ENCODE data around the gene GM2A. TPM values are rescaled to one million over a fixed set of nuclear protein-coding genes. Genes with fewer than 3 reads are reported as not detected.
"Not testable (repeated sequence)": the region's sequence is repeated elsewhere in the genome, so short reads cannot be mapped to it uniquely, and the experiment has no call there.

GM2A gene
- total RNA-seq, 1 experiment from 2014 or later, result 18.3 TPM

DNA sequence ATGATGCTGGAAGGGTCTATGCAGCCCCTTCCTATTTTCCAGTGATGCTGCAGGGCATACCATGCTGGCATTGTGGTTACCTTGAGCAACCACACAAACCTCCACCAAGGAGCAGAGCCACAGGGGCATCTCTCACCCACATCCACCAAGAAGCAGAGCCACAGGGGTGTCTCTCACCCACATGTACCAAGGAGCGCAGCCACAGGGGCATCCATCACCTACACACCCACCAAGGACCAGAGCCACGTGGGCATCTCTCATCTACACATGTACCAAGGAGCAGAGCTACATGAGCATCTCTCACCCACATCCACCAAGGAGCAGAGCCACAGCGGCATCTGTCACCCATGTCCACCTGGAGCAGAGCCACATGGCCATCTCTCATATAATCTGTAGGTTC is 8.8 kb upstream of the GM2A start:
- in situ Hi-C loops (cut with HindIII; ENCODE audit: low pct_unique_long_range_greater_than_20kb, low sequenced_read_pairs), result no loop called here
- DNase-seq (ENCODE audit: low read depth), result no peak

DNA sequence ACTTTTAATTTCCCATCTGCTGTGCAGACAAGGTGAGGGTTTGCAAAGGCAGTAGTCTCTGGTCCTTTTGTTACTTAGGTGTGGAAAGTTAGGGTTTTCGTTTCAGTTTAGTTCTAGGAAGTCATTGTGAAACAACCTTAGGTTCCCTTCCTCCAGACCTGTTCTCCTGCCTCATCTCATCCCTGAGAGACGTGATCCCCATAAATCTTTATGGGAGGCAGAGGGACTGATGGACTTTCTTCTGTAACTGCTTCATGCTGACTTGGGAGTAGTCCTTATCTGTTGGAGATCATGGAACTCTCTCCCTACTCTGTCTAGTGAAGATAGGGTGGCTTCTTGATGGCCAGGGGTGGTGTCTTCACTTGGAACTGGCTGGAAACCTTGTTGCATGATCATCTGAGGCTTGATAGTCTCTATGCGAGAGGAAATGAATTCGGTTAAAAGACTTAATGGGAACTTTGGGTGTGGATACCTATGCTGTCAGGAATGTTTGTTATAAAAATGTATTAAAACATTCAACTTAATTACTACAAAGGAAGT is 7.2 kb upstream of the GM2A start:
- in situ Hi-C loops (cut with HindIII; ENCODE audit: low pct_unique_long_range_greater_than_20kb, low sequenced_read_pairs), result no loop called here
- DNase-seq (ENCODE audit: low read depth), result no peak

DNA sequence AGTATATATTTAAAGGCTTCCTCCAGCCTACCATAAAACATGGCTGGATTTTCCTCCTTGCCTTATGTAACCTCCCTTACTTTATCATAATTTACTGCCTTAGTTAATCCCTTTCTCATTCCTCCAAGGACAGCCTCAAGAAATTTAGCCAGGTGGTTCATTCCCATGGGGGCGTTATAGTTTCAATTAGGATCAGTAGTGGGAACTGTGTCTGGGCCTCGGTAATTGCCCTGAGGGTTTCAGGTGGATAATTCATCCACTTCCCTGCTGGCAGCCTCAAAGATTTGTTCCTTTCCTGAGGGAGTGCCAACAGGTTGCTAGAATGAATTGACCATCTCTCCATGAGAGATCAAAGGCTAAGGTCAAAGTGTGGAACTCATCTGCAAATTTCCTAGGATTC is 4.3 kb upstream of the GM2A start:
- DNase-seq (ENCODE audit: low read depth), result no peak
- in situ Hi-C loops (cut with HindIII; ENCODE audit: low pct_unique_long_range_greater_than_20kb, low sequenced_read_pairs), result no loop called here

DNA sequence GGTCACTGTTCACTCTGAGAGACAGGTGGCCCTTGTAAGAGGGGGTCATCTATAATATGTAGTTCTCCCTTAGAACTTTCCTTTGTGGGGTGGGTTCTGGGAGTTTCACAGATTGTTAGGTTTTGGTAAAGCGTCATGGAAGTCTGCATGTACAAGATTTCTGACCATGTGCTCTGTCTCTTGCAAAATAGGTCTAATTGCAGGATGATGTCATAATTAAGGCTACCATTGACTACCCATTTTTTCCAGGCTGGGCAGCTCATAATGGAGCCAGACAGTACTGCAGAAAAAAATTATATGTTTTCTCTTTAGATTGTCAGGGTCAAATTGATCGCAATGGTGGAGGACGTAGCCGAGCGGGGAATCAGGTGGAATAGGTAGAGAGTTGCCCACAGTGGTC is 3.7 kb upstream of the GM2A start:
- in situ Hi-C loops (cut with HindIII; ENCODE audit: low pct_unique_long_range_greater_than_20kb, low sequenced_read_pairs), result no loop called here
- DNase-seq (ENCODE audit: low read depth), result no peak

DNA sequence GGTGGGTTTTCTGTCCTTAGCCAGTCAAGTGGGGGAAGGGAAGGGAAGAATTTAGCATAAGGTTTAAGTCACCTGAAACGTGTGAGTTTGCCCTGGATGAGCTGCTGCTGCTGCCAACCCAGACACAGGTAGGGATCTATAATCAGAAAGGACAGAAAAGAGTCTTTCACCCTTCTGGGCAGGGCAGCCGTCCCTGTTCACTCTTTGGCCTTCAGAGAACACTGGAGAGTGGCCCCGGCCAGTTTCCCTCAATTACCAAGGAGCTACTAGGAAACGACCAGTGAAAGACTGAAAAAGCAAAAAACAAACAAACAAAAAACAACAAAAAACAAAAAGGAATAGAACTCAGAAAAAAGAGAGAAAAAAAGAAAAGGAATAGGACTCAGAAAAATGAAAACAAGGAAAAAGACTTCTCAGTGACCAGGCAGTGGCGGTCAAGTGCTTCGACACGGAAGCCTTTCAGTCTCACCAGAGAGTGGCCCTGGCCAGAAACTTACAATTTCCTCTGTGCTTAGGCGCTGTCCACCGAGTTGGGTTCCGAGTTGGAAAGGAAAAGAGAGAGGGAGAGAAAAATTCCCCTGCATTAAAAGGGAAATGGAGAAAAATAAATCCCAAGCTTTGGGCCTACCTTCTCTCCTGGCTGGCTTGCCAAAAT is 2.5 kb upstream of the GM2A start:
- in situ Hi-C loops (cut with HindIII; ENCODE audit: low pct_unique_long_range_greater_than_20kb, low sequenced_read_pairs), result no loop called here
- no peak for DNase-seq (ENCODE audit: low read depth)

DNA sequence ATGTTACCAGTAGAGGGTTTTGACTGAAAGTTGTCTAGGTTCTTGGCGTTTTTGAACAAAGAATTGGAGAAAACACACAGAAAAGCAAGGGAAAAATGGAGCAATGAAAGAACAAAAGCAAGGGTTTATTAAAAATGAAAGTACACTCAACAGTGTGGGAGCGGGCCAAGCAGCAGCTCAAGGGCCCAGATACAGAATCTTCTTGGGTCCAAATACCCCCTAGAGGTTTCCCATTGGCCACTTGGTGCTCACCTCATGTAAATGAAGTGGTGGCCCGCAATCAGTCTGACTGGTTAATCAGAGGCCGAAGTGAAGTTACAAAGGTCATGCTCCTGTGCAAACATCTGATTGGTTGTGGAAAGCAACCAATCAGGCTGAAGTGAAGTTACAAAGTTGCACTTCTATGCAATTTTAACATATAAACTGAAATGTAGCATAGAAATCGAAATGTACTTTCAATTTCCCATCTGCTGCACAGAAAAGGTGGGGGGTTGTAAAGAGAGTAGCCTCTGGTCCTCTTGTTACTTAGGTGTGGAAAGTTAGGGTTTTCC is 1.9 kb upstream of the GM2A start:
- DNase-seq (ENCODE audit: low read depth), result no peak
- in situ Hi-C loops (cut with HindIII; ENCODE audit: low pct_unique_long_range_greater_than_20kb, low sequenced_read_pairs), result no loop called here

DNA sequence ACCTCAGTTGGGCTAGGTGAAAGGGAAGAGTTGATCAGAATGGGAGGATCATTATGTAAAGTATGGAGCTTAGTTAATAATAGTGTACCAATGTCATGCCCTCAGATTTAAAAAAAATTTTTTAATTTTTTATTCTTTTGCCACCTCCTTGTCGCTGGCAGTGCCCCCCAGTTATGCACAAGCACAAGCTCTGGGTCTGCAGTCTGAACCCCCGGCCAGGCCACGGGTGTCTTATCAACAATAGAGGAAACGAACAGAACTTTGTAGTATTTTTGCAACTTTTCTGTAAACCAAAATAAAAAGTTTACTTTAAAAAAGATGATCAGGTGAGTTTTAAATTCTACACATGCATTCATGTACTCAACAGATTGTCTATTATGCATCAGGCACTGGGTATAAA is 1.4 kb upstream of the GM2A start:
- no peak for DNase-seq (ENCODE audit: low read depth)
- in situ Hi-C loops (cut with HindIII; ENCODE audit: low pct_unique_long_range_greater_than_20kb, low sequenced_read_pairs), result no loop called here

DNA sequence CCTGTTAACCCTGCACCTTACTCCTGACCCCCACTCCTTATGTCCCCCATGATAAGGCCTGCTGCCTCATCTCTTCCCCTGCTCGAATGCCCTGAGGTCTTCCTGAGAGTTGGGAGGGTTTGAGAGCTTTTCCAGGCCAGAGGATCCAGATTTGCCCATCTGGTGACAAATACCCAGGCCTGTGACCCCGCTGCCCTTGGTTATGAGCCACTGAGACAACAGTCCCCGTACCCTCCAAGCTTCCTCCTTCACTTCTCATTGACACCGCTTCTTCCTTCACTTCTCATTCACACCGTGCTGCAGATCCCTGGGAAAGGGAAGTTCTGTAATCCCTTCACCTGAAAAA is 593 bp downstream of the GM2A start:
- DNase-seq (ENCODE audit: low read depth), result no peak
- in situ Hi-C loops (cut with HindIII; ENCODE audit: low pct_unique_long_range_greater_than_20kb, low sequenced_read_pairs), result no loop called here

DNA sequence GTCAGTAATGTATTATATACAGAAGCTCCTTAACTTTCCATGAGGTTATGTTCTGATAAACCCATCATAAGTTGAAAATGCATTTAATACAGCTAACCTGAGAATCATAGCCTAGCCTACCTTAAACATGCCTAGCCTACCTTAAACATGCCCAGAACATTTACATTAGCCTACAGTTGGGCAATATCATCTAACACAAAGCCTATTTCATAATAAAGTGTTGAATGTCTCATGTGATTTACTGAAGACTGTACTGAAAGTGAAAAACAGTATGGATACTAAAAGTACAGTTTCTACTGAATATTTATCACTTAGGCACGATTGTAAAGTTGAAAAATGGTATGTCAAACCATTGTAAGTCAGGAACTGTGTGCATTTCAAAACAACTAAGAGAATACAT is 1.6 kb downstream of the GM2A start:
- no peak for DNase-seq (ENCODE audit: low read depth)
- in situ Hi-C loops (cut with HindIII; ENCODE audit: low pct_unique_long_range_greater_than_20kb, low sequenced_read_pairs), result no loop called here

DNA sequence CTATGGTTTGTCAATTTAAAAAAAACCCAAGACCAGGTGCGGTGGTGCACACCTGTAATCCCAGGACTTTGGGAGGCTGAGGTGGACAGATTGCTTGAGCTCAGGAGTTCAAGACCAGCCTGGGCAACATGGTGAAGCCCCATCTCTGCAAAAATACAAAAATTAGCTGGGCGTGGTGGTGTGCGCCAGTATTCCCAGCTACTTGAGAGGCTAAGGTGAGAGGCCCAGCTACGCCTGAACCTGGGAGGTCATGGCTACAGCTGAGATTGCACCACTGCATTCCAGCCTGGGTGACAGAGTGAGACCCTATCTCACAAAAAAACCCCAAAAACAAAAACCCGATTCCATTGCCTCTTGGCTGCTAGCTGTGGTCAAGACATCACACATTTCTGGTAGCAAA is 2.0 kb downstream of the GM2A start:
- DNase-seq (ENCODE audit: low read depth); in situ Hi-C loops (cut with HindIII; ENCODE audit: low pct_unique_long_range_greater_than_20kb, low sequenced_read_pairs): not testable (repeated sequence)

DNA sequence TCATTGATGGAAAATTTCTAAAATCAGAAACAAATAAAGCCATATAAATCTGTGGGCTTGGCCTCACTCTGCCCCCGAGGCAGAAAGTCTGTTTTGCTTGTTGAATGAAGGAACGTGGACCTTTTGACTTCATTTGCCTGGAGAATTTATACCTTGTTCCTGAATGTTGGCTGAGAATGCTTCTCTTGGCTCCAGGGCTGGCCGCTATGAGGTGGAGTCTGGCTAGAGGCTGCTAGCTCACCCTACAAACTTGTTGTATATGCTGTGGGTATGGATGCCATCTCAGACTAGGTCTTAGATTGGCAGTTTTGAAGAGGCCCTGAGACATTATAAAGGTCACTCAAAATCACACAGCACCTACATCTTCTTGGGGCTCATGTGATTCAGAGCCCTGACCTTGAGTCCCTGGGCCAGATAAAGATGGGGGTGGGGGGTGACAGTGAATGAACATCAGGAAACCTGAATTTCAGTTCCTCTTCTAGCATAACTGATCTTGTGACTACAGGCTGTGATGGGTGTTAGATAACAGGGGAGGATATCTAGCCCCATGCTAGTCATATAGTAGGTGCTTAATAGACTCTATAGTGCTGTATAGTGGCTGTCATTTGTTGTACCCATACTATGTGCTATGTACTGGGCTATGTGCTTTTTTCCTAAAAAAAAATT is 2.8 kb downstream of the GM2A start:
- in situ Hi-C loops (cut with HindIII; ENCODE audit: low pct_unique_long_range_greater_than_20kb, low sequenced_read_pairs), result no loop called here
- DNase-seq (ENCODE audit: low read depth), result no peak

DNA sequence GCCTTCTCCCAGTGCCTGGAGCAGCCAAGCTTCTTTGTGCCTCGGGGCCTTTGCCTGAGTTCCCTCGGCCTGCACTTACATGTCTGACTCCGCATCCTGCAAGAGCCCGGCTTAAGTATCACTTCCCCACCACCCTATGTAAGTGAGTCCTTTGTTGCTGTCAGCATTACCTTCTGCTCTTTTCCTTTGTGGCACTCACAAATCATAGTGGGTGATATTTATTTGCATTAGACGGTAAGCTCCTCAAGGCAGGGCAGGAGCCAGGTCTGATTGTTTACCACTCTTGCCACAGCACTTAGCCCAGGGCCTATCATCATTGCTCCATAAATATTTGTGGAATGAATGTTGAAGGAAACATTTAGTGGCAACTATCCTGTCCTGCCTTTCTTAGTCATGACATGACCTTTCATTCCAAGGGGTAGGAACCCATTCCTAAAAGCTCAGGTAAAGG is 4.8 kb downstream of the GM2A start:
- DNase-seq (ENCODE audit: low read depth), result no peak
- in situ Hi-C loops (cut with HindIII; ENCODE audit: low pct_unique_long_range_greater_than_20kb, low sequenced_read_pairs), result no loop called here

DNA sequence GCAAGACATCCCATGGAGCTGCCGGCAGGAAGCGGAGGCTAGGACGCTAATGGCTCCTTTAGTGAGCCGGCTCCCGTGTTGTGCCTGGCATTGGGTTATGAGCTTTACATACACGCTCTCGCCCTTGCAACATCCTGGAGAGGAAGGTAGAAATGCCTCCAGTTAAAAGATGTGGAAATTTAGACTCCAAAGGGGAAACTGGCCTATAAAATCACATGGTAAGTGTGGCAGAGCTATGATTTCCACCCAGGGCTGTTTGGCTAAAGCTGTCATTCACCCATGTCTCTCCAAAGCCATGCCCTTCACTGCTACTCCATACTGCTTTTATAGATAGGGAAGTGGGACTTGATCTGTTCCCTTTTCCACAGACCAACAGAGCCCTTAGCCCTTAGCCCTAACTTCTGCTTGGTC is 5.2 kb downstream of the GM2A start:
- DNase-seq (ENCODE audit: low read depth), result no peak
- in situ Hi-C loops (cut with HindIII; ENCODE audit: low pct_unique_long_range_greater_than_20kb, low sequenced_read_pairs), result no loop called here

DNA sequence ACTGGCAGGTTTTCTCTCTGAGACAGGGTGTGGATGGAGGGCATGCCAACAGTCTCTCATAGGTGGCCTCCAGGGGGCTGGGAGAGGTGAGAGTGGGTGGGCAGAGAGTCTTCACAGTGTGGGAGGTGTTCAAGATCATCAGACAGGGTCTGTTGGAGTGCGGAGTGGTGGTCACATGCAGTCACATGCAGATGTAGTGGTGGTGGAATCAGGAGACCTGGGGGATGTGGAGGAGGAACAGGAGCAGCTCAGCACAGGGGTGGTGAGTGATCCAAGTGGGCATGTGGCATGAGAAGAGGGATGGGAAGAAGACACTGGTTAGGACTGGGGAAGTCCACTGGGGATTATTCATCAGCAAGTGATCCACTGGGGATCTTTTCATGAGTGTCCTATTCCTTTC is 5.8 kb downstream of the GM2A start:
- in situ Hi-C loops (cut with HindIII; ENCODE audit: low pct_unique_long_range_greater_than_20kb, low sequenced_read_pairs), result no loop called here
- DNase-seq (ENCODE audit: low read depth), result no peak

DNA sequence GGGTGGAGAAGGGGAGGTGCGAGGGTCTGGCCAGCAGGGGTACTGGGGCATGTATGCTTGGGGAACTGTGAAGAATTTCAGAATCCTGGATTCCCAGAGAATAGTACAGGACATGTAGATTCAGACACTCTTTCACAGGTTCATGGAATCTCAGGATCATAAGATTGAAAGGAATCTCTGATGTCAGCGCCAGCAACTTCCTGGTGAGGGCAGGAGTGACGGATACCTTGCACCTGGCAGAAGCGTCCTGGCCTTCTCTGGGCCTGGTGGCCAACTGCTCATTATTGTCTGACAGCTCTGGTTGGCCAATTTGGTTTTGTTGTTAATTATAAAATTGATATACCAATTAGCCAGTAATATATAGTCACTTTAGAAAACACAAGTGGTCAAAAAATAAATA is 6.9 kb downstream of the GM2A start:
- in situ Hi-C loops (cut with HindIII; ENCODE audit: low pct_unique_long_range_greater_than_20kb, low sequenced_read_pairs), result no loop called here

DNA sequence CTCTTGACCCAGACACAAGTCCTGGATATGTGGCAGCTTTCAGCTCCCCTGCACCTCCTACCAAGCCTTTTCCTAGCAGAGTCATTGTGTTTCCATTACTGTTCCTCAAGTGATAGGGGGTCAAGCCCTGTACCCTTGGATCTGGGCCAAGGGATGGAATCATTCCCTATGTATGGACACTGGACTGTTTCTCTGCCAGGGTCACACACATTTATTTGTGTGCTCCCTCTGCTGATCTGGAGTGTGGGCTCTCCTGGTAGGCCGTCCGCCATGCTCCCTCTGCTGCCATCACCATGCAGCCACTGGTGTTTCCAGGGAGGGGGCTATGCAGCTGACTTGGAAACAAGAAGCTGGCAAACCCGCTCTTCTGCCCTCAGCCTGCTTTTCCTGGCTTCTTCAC is 9.5 kb downstream of the GM2A start:
- no peak for DNase-seq (ENCODE audit: low read depth)
- in situ Hi-C loops (cut with HindIII; ENCODE audit: low pct_unique_long_range_greater_than_20kb, low sequenced_read_pairs), result no loop called here

More for the DNA sequence above, 6.9 kb downstream of the GM2A start:
- no peak for DNase-seq (ENCODE audit: low read depth)

DNA sequence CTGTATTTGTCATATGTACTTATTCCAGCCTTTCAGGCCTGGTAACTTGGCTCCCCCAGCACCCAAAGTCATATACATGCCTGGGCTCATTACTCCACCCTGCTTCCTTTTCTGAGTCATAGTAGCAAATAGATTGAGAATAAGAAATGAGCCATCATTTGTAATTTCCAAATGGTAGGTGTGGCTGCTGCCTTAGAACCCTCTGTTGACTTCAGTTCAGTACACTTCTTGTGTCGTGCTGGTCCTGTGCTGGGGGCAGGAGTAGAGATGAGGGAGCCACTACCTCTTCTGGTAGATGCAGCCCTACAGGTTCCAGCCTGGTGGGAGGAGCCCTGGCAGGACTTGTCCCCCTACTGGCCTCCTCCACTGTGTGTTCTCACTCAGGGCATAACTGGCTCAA is 11.1 kb downstream of the GM2A start:
- no peak for DNase-seq (ENCODE audit: low read depth)
- in situ Hi-C loops (cut with HindIII; ENCODE audit: low pct_unique_long_range_greater_than_20kb, low sequenced_read_pairs), result no loop called here

DNA sequence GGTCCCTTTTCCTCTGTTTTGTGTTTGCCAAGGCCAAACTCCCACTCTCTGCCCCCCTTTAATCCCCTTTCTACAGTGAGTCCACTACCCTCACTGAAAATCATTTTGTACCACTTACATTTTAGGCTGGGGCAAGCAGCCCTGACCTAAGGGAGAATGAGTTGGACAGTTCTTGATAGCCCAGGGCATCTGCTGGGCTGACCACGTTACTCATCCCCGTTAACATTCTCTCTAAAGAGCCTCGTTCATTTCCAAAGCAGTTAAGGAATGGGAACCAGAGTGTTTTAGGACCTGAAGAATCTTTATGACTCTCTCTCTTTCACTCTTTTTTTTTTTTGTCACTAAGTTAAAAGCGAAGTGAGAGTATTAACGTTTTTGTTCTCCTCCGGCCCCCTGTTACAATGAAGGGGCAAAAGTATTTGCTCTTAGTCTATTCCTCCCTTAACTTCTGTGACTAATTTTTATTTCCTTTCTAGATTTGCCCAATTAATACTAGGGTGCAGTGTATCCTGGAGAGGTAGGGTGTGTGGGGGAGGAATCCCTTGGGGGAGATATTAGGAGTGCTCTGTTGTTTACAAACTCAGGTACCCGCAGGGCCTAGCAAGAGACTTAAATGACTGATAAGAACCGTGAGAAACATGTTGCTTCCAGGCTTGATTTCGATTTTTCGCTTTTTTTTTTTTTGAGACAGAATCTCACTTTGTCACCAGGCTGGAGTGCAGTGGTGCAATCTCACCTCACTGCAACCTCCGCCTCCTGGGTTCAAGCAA is 14.7 kb downstream of the GM2A start:
- no peak for DNase-seq (ENCODE audit: low read depth)
- in situ Hi-C loops (cut with HindIII; ENCODE audit: low pct_unique_long_range_greater_than_20kb, low sequenced_read_pairs), result no loop called here

DNA sequence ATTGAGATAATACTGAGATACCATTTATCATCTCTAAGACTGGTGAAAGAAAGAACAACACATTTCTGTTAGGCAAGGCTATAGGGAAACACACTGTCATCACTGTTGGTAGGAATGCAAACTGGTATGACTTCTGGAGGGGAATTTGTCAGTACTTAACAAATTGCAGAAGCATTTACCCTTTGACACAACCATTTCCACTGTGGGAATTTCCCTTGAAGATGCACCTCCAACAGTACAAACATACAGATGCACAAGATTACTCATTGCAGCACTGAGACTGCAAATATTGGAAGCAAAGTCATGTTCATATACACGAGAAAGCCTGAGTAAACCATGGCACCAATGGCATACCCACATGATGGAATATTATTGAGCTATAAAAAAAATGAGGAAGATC is 17.6 kb downstream of the GM2A start:
- peak; percentile 56 for DNase-seq (ENCODE audit: low read depth)
- in situ Hi-C loops (cut with HindIII; ENCODE audit: low pct_unique_long_range_greater_than_20kb, low sequenced_read_pairs), result no loop called here

Measured in Caki2 (cell line).